GM12873 (cell line): ENCODE measurements around the gene INPP5D.

Source experiments
- TF ChIP-seq, protein P1 (sequence below): IDR thresholded peaks from 2 replicates; pipeline ENCODE4 v1.5.1; 2012; ENCODE audit warnings: low read depth, mild to moderate bottlenecking, moderate library complexity, low read length, control low read depth; ENCODE audit not compliant: insufficient read depth; ENCODE audit errors: missing control alignments

INPP5D gene

DNA sequence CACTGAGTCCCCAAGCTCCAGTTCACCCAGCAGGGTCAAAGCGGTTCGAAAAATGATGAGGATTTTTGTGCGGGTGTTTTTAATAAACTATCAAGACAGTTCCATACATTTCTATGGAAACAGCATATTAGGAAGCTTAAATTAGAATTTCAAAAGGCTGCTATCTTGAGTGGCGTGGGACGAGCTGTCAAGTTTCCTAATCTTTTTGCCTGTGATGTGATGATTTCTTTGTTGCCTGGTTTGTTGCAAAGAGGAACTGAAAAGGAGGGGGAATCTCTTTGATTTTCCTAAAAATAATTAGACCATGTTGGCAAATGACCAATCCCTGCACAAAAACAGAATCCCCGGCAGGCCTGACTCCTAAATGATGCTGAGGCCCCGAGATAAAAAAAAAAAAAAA lies 125.2 kb downstream of the INPP5D start:
- TF ChIP-seq, protein P1, sequence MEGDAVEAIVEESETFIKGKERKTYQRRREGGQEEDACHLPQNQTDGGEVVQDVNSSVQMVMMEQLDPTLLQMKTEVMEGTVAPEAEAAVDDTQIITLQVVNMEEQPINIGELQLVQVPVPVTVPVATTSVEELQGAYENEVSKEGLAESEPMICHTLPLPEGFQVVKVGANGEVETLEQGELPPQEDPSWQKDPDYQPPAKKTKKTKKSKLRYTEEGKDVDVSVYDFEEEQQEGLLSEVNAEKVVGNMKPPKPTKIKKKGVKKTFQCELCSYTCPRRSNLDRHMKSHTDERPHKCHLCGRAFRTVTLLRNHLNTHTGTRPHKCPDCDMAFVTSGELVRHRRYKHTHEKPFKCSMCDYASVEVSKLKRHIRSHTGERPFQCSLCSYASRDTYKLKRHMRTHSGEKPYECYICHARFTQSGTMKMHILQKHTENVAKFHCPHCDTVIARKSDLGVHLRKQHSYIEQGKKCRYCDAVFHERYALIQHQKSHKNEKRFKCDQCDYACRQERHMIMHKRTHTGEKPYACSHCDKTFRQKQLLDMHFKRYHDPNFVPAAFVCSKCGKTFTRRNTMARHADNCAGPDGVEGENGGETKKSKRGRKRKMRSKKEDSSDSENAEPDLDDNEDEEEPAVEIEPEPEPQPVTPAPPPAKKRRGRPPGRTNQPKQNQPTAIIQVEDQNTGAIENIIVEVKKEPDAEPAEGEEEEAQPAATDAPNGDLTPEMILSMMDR = no peak

GRCh38 chr2:233185963-233186362 lies 125.8 kb downstream of the INPP5D start:
- TF ChIP-seq, protein P1 = no peak

DNA sequence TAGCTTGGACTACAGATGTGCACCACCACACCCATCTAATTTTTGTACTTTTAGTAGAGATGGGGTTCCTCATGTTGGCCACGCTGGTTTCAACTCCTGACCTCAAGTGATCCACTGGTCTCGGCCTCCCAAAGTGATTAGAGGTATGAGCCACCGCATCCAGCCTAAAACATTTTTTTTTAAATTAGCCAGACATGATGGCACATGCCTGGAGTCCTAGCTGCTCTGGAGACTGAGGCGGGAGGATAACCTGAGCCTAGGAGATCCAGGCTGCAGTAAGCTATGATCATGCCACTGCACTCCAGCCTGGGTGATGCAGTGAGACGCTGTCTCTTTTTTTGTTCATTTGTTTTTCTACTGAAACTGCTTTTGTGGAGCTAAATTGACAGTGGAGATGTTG lies 126.7 kb downstream of the INPP5D start:
- TF ChIP-seq, protein P1 = no peak

DNA sequence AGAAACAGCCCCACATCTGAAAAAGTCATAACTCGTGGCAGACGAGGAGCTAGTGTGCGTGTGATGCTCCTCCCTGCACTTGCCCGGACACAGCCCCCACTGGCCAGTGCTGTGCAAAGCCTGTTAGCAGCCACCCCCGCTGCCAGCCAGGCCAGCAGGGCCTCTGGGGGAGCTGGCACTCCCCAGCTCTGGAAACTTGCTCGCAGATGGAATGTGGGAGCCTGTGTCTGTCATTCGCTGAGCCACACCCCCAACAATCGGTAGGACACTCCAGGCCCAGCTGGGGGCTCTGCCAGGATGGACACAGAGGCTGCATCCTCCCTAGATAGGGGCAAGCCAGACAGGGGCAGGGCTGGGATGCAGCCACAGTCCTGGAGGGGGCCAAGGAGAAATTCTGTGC lies 128.9 kb downstream of the INPP5D start:
- TF ChIP-seq, protein P1 = no peak

DNA sequence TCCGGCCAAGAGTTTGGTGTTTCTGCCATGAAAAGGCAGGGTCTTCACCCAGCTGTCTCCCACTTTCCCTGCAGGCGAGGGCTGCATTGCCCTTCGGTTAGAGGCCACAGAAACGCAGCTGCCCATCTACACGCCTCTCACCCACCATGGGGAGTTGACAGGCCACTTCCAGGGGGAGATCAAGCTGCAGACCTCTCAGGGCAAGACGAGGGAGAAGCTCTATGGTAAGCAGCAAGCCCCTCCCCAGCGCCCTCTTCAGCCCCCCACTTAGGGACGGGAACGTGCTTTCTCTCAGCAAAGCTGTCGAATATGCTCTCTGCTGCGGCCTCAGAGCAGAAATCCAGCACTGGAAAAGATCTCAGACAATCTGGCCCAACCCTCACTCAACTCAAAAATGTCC lies 133.6 kb downstream of the INPP5D start:
- TF ChIP-seq, protein P1 = no peak

- TF ChIP-seq, protein P1 = no peak
Measured at GRCh38 chr2:233195027-233195426, 134.9 kb downstream of the INPP5D start.

DNA sequence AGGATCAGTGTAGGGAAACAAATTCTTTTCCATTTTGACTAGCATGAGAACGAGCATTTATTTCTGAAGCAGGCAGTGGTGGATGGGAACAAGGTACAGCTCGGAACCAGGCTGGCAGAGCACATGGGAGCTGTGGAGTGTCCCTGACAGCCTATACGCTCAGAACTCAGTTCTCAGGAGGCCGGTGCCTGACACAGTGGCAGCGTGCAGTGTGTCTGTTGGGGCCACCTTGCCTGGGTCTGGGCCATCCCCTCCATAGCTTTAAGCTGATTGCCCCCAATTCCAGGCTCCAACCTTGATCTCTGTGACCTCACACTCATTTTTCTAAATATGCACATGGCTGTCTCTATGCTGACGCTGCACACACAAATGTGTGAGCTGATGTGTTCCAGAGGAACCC lies 136.9 kb downstream of the INPP5D start:
- TF ChIP-seq, protein P1 = no peak
